Stimulated activated CD4-positive, alpha-beta T cell treated with anti-CD3 and anti-CD28 coated beads, Interleukin-1b, Interleukin-23, amount 100 ng/mL, for 24 hours (primary cell): ENCODE results near the gene MYO15A.
"Not testable (repeated sequence)": the region's sequence is repeated elsewhere in the genome, so short reads cannot be mapped to it uniquely, and the experiment has no call there.

Experiments used
- DNase-seq, 4 experiments: peaks; one replicate each; pipeline ENCODE4 v3.0.0-alpha.2; 2020; ENCODE audit warnings: low read depth in 4 of 4, low spot score in 1 of 4

MYO15A gene

DNA sequence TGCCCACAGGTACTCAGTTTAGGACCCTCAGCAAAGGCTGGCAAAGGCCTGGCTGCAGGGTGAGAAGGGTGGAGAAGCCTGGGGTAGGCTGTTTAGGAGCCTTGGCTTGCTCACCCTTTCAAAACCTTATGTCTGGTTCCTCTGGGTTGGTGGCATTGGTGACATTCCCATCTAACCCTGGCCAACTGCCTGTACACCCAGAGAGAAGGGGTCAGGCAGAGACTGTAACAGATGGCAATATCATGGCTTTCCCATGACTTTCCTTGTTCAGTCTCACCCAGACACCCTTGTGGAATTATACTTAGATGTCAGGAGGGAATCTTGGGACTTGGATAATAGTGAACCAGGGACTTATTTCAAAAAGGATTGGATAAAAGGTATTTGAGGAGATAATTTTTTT, 98.4 kb downstream of the MYO15A start:
- DNase-seq: no peak

DNA sequence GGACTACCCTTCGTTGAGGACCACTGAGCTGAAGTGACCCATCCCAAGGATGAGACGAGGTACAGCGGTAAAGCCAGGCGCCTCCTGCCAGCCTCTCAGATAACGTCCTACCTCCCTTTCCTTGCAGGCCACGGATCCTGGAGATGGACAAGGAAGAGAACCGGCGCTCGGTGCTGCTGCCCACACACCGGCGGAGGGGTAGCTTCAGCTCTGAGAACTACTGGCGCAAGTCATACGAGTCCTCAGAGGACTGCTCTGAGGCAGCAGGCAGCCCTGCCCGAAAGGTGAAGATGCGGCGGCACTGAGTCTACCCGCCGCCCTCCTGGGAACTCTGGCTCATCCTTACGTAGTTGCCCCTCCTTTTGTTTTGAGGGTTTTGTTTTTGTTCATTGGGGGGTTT, 99.5 kb downstream of the MYO15A start:
- DNase-seq: no peak

DNA sequence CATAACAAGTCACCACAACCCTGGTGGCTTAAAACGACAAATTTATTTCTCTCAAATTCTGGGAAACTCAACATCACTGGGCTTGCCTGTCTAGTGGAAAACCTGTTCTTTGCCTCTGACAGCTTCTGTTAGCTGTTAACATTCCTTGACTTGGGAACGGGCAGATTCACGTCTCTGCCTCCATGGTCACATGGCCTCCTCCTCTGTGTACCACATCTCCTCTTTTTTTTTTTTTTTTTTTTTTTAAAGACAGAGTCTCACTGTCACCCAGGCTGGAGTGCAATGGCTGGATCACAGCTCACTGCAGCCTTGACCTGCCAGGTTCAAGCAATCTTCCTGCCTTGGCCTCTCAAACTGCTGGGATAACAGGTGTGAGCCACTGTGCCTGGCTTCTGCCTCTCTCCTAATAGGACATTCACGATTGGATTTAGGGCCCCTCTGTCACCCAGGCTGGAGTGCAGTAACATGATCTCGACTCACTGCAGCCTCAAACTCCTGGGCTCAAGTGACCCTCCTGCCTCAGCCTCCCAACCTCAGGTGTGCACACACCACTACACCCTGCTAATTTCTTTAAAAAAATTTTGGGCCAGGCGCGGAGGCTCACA, 105.2 kb downstream of the MYO15A start:
- no peak for DNase-seq

GRCh38 chr17:18216906-18217305, 108.3 kb downstream of the MYO15A start:
- not testable (repeated sequence) for DNase-seq

- DNase-seq: peak; percentile 49 to 66 (median 52)
These were observed 109.0 kb downstream of the MYO15A start for GRCh38 chr17:18217412-18218015.

GRCh38 chr17:18218756-18219415, 110.3 kb downstream of the MYO15A start:
- no peak for DNase-seq

- no peak for DNase-seq
These were observed 115.5 kb downstream of the MYO15A start for GRCh38 chr17:18224053-18224386.

DNA sequence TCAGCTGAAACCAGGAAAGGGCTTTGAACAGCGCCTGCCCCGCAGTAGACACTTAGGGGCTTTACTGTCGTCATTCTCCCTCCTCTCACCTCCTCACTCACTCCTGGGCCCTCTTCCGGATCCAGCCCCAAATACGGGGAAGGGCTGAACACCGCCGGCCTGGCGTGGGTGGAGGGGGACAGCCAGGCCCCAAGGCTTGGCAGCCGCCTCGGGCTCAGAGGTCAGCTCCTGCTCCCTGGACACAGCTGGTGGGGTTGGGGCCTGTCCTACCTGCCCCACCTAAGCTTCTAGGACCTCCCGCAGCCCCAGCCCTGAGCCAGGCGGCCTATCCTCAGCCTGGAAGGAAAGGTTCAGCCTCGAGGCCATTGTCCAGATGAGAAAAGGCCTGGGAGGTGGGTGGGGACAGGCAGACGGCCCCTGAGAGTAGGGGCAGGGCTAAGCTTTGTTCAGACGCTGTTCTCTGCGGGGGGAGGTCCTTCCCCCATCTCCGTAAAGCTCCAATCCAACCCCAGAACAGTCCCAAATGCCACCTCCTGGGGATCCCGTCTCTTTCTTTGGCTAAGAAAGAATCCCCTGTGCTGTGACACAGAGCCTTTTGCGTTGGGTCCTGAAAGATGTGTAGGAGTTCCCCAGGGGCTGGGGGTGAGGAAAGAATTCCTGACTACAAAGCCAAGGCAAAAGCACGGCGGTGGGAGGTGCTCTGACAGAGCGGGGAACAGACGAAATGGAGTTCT, 116.0 kb downstream of the MYO15A start:
- DNase-seq: no peak

DNA sequence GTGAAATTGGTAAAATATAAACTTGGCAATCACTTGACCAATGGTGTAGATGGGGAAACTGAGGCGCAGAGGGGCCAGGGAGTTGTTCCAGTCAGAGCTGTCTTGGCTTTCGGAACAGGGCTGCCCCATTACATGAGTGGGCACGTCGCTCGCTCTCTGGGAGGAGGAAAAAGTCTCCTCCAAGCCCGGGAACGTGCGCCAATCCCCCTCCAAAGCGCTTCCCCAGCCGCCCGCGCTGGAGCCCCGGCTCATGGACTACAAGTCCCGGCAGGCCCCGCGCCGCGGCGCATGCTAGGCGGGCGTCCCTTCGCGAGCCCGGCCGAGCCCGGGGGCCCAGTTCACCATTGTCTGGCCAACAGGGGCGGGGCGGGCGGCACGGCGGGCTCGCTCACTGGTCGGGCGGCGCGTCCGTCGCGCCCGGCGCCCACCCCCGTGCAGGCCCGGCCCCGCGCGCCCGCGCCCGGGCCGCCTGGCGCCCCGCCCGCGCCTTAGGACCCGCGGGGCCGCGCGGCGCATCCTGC, 116.6 kb downstream of the MYO15A start, which contains the start of gene LLGL1:
Gene LLGL1 (plus strand): TSS at position 515 of the 521 bp plus-strand sequence. CDS start 48 bp downstream, outside the sequence.
- peak; percentile 88 to 97 (median 94) for DNase-seq

DNA sequence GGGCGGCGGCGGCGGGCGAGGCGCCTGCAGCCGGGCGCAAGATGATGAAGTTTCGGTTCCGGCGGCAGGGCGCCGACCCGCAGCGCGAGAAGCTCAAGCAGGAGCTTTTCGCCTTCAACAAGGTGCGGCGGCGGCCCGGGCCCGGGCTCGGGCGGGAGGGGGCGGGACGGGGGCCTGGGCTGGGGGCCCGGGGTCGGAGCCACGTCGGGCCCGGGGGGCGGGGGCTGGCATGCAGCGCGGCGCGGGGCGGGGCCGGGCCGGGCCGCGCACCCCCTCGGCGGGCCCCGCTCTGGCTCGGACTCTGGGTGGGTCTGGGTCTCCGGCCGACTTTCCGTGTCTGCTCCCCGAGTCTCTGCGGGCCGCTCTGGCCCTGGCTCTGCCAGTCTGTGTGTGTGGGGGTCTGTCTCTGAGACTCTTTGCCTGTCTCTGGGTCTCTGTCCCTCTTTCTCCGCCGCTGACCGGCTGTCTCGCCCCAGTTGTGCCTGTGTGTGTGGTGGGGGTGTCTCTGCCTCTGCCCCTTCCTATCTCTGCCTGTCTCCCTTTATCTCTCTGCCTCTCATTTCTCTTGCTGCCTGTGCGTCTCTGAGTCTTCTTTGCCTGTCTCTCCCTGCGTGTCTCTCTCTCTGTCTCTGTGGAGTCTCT, 117.2 kb downstream of the MYO15A start:
- peak in 2 of 4 experiments; percentile 14 to 21 for DNase-seq

DNA sequence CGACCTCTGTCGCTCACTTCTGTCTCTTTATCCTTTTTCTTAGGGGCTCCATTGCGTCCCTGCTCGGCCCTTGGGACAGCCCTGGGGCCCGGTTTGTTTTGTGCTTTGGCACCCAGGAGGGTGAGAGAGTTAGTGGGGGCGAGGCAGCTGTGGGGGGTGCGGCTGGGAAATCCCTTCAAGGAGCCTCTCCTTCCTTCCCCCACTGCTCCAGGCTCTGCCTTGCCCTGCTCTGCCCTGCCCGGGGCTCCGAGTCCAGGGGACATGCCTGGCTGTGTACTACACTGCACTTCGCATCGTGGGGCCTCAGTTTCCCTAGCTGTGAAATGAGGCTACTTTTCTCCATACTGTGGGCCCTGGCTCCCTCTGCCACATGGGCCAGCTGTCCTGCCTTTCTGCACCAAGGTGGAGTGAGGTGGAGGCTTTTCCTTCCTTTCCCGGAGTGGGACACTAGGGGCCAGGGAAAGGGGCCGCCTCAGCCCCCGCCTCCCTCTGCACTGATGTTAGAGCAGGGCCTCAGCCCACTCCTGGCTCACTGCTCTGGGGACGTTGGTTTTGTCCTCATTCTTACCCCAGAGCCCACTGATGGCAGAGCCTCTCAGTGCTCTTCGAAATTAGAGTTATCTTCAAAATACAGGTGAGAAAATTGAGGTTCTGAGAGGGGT, 117.9 kb downstream of the MYO15A start:
- DNase-seq: no peak

DNA sequence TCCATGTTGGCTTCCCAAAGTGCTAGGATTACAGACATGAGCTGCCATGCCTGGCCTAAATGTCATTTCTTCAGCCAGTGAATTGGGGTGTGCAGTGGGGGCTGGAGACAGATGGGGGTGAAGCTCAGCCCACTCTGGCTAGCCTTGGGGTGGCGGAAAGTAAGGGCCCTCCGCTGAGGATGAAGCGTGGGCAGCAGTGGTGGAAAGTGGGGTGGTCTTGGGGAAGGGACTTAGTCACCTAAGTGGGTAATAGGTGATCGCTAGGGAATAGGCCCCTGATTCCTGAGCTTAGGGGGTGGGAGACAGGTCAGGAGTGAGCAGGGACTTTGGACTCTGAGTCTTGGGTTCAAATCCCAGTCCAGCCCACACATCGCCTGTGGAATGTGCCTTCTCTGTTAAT, 119.1 kb downstream of the MYO15A start:
- DNase-seq: no peak

DNA sequence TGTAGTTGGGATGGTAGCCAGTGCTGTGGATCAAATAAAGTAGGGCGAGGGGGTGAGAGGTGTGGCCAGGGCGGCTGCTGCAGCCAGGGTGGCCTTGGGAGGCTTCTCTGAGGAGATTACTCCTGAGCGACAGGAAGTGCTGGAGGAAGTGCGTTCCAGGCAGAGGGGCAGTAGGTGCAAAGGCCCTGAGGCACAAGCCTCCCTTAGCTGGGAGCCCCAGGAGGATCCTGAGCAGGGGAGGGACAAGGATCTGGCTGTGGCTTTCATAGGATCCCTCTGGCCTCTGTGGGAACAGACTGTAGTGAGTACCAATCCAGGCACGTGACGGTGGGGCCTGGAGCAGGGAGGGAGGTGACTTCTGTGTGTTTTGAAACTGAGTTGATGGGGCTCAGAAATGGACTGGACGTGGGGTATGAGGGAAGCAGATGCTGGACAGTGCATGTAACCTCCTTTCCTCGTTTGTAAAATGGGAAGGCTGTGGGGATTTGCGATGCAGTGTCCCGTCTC, 119.7 kb downstream of the MYO15A start:
- DNase-seq: no peak

DNA sequence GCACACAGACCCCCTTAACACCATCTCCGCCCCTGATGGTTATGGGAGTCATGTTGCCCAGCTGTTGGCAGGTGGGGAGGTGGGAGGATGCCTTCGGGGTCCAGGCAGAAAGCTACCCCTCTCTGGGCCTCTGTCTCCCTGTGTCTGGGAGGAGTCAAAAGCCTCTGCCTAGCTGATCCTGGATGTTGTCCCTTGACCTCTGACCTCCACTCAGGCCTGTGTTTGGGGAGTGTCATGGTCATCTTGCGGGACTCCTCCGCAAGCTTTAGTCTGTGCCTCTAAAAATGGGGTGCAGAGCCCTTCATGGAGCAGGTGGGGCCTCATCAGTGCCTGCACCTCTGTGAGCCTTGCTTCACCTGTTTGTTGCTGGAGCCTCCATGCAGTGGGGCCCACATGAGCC, 120.7 kb downstream of the MYO15A start:
- no peak for DNase-seq
